ENCODE results near the gene ZBTB6. TPM values are rescaled to one million over a fixed set of nuclear protein-coding genes. Genes with fewer than 3 reads are reported as not detected.

The ZBTB6 gene
- total and polyA plus RNA-seq, 2 of the 13 experiments (the other 11 are each of a cell fraction or from before 2014, with no cell fraction given), result 3.7 to 7.1 TPM

- no peak; the same call in 1 of the 2 replicates for TF ChIP-seq ZBTB43 (CRISPR knock-in tag; conservative IDR thresholded peaks at IDR 0.05)
- peak; percentile 43; the same call in 1 of the 2 replicates for TF ChIP-seq ZNF768 (CRISPR knock-in tag; IDR thresholded peaks at IDR 0.05)
- TF ChIP-seq MEIS2 (CRISPR knock-in tag; IDR thresholded peaks at IDR 0.05), result peak; percentile 83
- TF ChIP-seq GMEB1 (CRISPR knock-in tag; IDR thresholded peaks at IDR 0.05; ENCODE audit: borderline replicate concordance), result peak; percentile 65
- peak; percentile 98; the same call in 1 of the 2 replicates for TF ChIP-seq ZBED4 (CRISPR knock-in tag; IDR thresholded peaks at IDR 0.05; ENCODE audit: borderline replicate concordance)
- TF ChIP-seq NFKBIZ (CRISPR knock-in tag; IDR thresholded peaks at IDR 0.05), result peak; percentile 70; the same call in 1 of the 2 replicates
- no peak for TF ChIP-seq ZNF672 (CRISPR knock-in tag; IDR thresholded peaks at IDR 0.05)
- no peak for TF ChIP-seq ZMYM2 (CRISPR knock-in tag; IDR thresholded peaks at IDR 0.05)
- peak; percentile 60; the same call in 1 of the 2 replicates for TF ChIP-seq ZNF674 (CRISPR knock-in tag; IDR thresholded peaks at IDR 0.05; ENCODE audit: low read depth)
- no peak for TF ChIP-seq ZFP62 (CRISPR knock-in tag; IDR thresholded peaks at IDR 0.05)
- peak; percentile 78 for TF ChIP-seq ZNF777 (CRISPR knock-in tag; IDR thresholded peaks at IDR 0.05)
- no peak for TF ChIP-seq GLI4 (CRISPR knock-in tag; IDR thresholded peaks at IDR 0.05; ENCODE audit: borderline replicate concordance)
- peak; percentile 36; the same call in 1 of the 2 replicates for TF ChIP-seq FOSL2 (CRISPR knock-in tag; IDR thresholded peaks at IDR 0.05)
- peak; percentile 82; the same call in 1 of the 2 replicates for TF ChIP-seq SMAD3 (CRISPR knock-in tag; IDR thresholded peaks at IDR 0.05)
- peak; percentile 69; the same call in 1 of the 2 replicates for TF ChIP-seq RFXAP (CRISPR knock-in tag; IDR thresholded peaks at IDR 0.05; ENCODE audit: borderline replicate concordance)
- no peak for TF ChIP-seq U2AF2 (IDR thresholded peaks at IDR 0.05; ENCODE audit: low read depth, low read length)
- no peak for TF ChIP-seq ZBTB49 (CRISPR knock-in tag; IDR thresholded peaks at IDR 0.05; ENCODE audit: borderline replicate concordance)
- peak; percentile 42; the same call in 1 of the 2 replicates for TF ChIP-seq SNAPC5 (CRISPR knock-in tag; IDR thresholded peaks at IDR 0.05; ENCODE audit: borderline replicate concordance)
- TF ChIP-seq ZNF572 (CRISPR knock-in tag; IDR thresholded peaks at IDR 0.05), result peak; percentile 62
Observed at GRCh38 chr9:122931226-122932121, 18.4 kb upstream of the ZBTB6 start, which contains the start of gene ZBTB26 (continued).

All from HepG2 (cell line).